Thyroid gland (tissue), 4 donors: Measurements from ENCODE around the gene CDC16.

Experiments used
- CTCF ChIP-seq, 6 experiments: fragments of 200-600 bp in 3 of 6; fragments of 450-650 bp in 3 of 6; sonication (generic) in 3 of 6; IDR thresholded peaks; one replicate each; pipeline ENCODE4 v1.5.1; 2016 to 2019; ENCODE audit warnings: antibody characterized with exemption in 6 of 6, mild to moderate bottlenecking in 2 of 6, inconsistent platforms in 1 of 6, moderate library complexity in 1 of 6
- POLR2A ChIP-seq, 2 donors: fragments of 450-650 bp; IDR thresholded peaks; one replicate each; pipeline ENCODE4 v1.6.1; 2017; ENCODE audit warnings: antibody characterized with exemption in 2 of 2, mild to moderate bottlenecking in 2 of 2, moderate library complexity in 1 of 2

GRCh38 chr13:114231886-114232285, 2.8 kb upstream of the CDC16 start:
- no peak for TF ChIP-seq CTCF (IDR thresholded peaks at IDR 0.05)
- no peak for TF ChIP-seq POLR2A (IDR thresholded peaks at IDR 0.05)
